MM.1S (cell line): Measurements from ENCODE around the gene OR1A2.
"Not testable (repeated sequence)": the region's sequence is repeated elsewhere in the genome, so short reads cannot be mapped to it uniquely, and the experiment has no call there.

Experiments used
- EZH2 ChIP-seq: fragments of 300-600 bp; sonication (generic); optimal IDR thresholded peaks from 2 replicates; pipeline ENCODE3; 2017; ENCODE audit warnings: low read depth, mild to moderate bottlenecking, antibody characterized with exemption, low read length, mixed read lengths
- TF ChIP-seq, protein P1 (sequence below): fragments of 300-600 bp; sonication (generic); IDR thresholded peaks from 2 replicates; pipeline ENCODE4 v1.5.1; 2016; ENCODE audit warnings: antibody characterized with exemption, low read length, mixed read lengths

DNA sequence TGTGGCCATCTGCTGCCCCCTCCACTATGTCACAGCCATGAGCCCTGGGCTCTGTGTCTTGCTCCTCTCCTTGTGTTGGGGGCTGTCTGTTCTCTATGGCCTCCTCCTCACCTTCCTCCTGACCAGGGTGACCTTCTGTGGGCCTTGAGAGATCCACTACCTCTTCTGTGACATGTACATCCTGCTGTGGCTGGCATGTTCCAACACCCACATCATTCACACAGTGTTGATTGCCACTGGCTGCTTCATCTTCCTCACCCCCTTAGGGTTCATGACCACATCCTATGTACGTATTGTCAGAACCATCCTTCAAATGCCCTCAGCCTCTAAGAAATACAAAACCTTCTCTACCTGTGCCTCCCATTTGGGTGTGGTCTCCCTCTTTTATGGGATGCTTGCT is 43.7 kb downstream of the OR1A2 start:
- TF ChIP-seq, protein P1, sequence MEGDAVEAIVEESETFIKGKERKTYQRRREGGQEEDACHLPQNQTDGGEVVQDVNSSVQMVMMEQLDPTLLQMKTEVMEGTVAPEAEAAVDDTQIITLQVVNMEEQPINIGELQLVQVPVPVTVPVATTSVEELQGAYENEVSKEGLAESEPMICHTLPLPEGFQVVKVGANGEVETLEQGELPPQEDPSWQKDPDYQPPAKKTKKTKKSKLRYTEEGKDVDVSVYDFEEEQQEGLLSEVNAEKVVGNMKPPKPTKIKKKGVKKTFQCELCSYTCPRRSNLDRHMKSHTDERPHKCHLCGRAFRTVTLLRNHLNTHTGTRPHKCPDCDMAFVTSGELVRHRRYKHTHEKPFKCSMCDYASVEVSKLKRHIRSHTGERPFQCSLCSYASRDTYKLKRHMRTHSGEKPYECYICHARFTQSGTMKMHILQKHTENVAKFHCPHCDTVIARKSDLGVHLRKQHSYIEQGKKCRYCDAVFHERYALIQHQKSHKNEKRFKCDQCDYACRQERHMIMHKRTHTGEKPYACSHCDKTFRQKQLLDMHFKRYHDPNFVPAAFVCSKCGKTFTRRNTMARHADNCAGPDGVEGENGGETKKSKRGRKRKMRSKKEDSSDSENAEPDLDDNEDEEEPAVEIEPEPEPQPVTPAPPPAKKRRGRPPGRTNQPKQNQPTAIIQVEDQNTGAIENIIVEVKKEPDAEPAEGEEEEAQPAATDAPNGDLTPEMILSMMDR: not testable (repeated sequence)
- not testable (repeated sequence) for TF ChIP-seq EZH2
